Tibial artery (tissue), 4 donors: ENCODE results near the gene ROCK2.
A peak's percentile ranks its signal among the peaks of the same experiment; 100 is the strongest.

Experiments used
- DNase-seq, 2 donors: peaks; one replicate each; pipeline ENCODE4 v3.0.0-alpha.2; 2019
- H3K27ac ChIP-seq, 2 donors: fragments of 200-600 bp; sonication (generic) in 1 of 2; 1 replicate in 1 of 2; 2 replicates in 1 of 2; pipeline ENCODE4 v1.5.1; 2018 to 2019; ENCODE audit warnings: mild to moderate bottlenecking in 1 of 2
- H3K27me3 ChIP-seq, 2 donors: fragments of 200-600 bp; sonication (generic) in 1 of 2; one replicate each; pipeline versions ENCODE4 v1.5.1 to v1.6.0; 2016 to 2019
- H3K36me3 ChIP-seq, 3 donors: fragments of 200-600 bp; sonication (generic) in 2 of 3; one replicate each; pipeline ENCODE4 v1.5.1; 2016 to 2019; ENCODE audit warnings: mild to moderate bottlenecking in 2 of 3
- H3K4me1 ChIP-seq, 4 donors: fragments of 200-600 bp; sonication (generic) in 2 of 4; 1 replicate in 3 of 4; 2 replicates in 1 of 4; pipeline ENCODE4 v1.5.1; 2016 to 2019
- H3K4me3 ChIP-seq, 2 donors: fragments of 200-600 bp; sonication (generic) in 1 of 2; 1 replicate in 1 of 2; 2 replicates in 1 of 2; pipeline ENCODE4 v1.5.1; 2018 to 2019; ENCODE audit warnings: mild to moderate bottlenecking in 2 of 2
- H3K9me3 ChIP-seq, 3 donors: fragments of 200-600 bp; sonication (generic) in 1 of 3; one replicate each; pipeline ENCODE4 v1.5.1; 2016 to 2019
- intact Hi-C: fragments of 100-400 bp; cut with DNase I; formaldehyde crosslinking; loops from one replicate; pipeline ENCODE4 v1.15.0; 2023; ENCODE audit warnings: low total_unique reads
- TF ChIP-seq, protein P1 (sequence below), 2 experiments: fragments of 200-600 bp in 1 of 2; fragments of 450-650 bp in 1 of 2; IDR thresholded peaks; one replicate each; pipeline ENCODE4 v1.5.1; 2017 to 2019; ENCODE audit warnings: antibody characterized with exemption in 2 of 2, mild to moderate bottlenecking in 1 of 2, moderate library complexity in 1 of 2

Gene ROCK2

DNA sequence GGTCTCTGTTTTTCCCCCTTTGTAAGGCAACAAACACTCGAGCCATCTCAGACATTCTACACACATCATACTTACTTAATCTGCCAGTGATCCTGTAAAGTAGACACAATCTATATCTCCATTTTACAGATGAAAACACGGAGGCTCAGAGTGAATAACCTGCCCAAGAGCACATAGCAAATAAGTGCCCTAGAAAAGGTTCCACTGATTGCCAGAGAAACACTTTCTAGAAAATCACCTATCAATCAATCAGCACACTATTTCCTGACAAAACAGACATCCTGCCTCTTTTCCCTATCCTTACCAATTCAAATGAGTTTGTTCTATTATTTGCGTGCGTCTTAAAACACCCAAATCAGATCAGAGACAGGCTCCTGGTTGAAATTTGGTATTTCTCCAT lies 165.2 kb downstream of the ROCK2 start:
- H3K27ac ChIP-seq = no peak overlapping the region
- H3K4me3 ChIP-seq = no peak overlapping the region
- intact Hi-C loops = no loop called here
- peaks cover 19 to 36% (median 34%) of the 10 kb centered on the region in 3 donors for H3K36me3 ChIP-seq
- no peaks in the 10 kb centered on the region for H3K27me3 ChIP-seq
- H3K4me1 ChIP-seq = no peaks in the 10 kb centered on the region
- no peak for DNase-seq
- no peaks in the 10 kb centered on the region for H3K9me3 ChIP-seq
- TF ChIP-seq, protein P1, sequence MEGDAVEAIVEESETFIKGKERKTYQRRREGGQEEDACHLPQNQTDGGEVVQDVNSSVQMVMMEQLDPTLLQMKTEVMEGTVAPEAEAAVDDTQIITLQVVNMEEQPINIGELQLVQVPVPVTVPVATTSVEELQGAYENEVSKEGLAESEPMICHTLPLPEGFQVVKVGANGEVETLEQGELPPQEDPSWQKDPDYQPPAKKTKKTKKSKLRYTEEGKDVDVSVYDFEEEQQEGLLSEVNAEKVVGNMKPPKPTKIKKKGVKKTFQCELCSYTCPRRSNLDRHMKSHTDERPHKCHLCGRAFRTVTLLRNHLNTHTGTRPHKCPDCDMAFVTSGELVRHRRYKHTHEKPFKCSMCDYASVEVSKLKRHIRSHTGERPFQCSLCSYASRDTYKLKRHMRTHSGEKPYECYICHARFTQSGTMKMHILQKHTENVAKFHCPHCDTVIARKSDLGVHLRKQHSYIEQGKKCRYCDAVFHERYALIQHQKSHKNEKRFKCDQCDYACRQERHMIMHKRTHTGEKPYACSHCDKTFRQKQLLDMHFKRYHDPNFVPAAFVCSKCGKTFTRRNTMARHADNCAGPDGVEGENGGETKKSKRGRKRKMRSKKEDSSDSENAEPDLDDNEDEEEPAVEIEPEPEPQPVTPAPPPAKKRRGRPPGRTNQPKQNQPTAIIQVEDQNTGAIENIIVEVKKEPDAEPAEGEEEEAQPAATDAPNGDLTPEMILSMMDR (IDR thresholded peaks at IDR 0.05) = no peak

DNA sequence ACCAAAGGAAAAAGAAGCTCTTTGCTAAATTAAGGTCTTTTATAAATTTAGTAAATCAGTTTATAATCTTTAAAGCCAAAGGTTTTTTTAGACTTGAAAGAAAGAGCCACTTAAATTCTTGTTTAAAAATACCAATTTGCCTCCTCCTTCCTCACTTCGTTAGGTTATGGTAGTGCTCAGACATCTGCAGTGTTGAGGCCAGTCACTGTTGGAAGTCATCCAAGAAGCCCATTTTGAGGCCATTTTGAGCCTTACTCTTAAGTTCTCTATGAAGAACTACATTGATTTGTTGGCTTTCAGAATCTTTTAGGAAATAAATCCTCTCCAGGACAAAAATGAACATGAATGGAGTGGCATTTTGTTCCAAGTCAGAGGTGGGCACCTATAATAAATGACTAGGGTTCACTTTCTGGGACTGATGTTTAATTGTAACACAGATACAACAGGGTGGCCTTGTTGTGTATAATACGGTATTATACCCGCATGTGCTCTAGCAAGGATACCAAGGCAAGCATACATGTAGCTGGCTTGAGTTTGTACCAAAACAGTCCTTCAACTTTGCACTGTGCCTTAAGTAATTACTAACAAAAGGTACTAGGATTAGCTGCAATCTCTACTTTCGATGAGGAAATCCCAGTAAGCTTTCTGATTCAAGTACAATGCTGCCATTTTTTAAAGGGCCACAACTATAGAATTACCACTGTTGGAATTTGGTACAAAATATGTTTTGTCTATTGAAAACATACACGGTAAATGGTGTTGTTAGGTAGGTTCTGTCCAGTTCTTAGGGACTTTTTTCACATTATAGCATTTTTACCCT lies 166.4 kb downstream of the ROCK2 start:
- Histone ChIP-seq H3K4me3 (no peak overlapping the region), H3K27me3 (no peaks in the 10 kb centered on the region), H3K4me1 (no peaks in the 10 kb centered on the region), H3K36me3 (peaks cover 19 to 36% (median 31%) of the 10 kb centered on the region in 3 donors), H3K9me3 (no peaks in the 10 kb centered on the region), H3K27ac (no peak overlapping the region)
- no peak for DNase-seq
- intact Hi-C loops = no loop called here
- TF ChIP-seq, protein P1 (IDR thresholded peaks at IDR 0.05) = no peak

DNA sequence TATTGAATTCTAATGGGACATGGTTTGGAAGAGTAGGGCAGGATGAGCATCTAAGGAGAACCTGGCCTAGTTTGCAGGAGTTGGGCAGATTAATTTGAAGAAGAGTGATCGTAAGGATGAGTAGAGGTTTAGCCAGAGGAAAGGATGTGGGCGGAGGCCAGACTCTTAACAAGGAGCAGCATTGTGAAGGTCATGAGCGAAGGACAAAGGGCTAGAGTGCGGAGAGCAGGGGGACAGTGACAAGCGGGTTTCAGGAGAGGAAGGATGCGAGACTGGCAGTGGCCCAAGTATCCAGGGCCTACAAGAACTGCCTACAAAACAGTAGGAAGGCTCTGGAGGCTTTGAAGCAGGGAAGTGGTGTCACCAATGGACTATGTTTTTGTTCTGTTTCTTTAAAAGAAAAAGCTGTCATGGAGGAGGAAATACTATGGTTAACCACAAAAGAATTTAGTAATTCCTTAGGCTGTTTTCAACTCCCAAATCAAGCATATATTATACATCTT lies 169.1 kb downstream of the ROCK2 start:
- peak in 1 of 2 donors; percentile 47 for DNase-seq
- TF ChIP-seq, protein P1 (IDR thresholded peaks at IDR 0.05) = no peak
- H3K9me3 ChIP-seq = no peaks in the 10 kb centered on the region
- H3K27me3 ChIP-seq = no peaks in the 10 kb centered on the region
- intact Hi-C loops = no loop called here
- peaks cover 0 to 14% (median 7%) of the 10 kb centered on the region in 3 donors for H3K36me3 ChIP-seq
- no peak overlapping the region for H3K4me3 ChIP-seq
- no peak overlapping the region for H3K27ac ChIP-seq
- no peaks in the 10 kb centered on the region for H3K4me1 ChIP-seq

DNA sequence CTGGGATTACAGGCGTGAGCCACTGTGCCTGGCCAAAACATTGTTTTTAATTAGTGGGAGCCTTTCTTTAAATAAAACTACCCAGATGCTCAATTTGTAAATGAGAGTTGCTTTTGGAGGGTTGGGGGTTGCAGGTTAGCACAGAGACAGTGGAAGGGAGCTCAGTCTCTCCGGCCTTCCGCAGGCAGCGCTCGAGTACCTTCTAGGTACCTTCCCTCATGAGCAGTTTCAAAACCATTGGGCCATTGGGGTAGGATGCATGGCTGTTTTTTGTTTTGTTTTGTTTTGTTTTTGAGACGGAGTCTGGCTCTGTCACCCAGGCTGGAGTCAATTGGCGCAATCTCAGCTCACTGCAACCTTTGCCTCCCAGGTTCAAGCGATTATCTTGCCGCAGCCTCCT lies 170.2 kb downstream of the ROCK2 start:
- TF ChIP-seq, protein P1 (IDR thresholded peaks at IDR 0.05) = no peak
- H3K27me3 ChIP-seq = no peaks in the 10 kb centered on the region
- H3K36me3 ChIP-seq = peaks cover 0 to 4% (median 0%) of the 10 kb centered on the region in 3 donors
- DNase-seq = no peak
- intact Hi-C loops = no loop called here
- H3K4me1 ChIP-seq = no peaks in the 10 kb centered on the region
- no peak overlapping the region for H3K4me3 ChIP-seq
- H3K9me3 ChIP-seq = no peaks in the 10 kb centered on the region
- no peak overlapping the region for H3K27ac ChIP-seq

DNA sequence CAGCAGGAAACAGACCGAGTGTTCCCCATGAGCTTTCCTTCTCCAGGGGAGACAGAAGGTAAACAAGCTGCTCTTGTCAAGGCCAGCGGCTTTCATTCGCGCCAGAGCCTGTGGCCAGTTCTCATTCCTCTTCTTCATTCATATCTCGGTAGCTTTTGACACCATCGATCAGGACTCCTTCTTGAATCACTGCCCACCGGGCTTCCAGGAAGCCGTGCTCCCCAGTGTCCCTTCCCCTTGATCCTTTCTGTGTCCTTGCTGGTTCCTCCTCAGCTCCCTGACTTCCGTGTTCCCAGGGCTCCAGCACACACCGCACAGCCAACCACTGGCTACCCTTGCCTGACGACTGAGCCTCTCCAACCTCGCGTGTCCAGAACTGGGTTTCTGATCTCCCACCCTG lies 175.1 kb downstream of the ROCK2 start:
- TF ChIP-seq, protein P1 (IDR thresholded peaks at IDR 0.05) = no peak
- Histone ChIP-seq H3K36me3 (peaks cover 0 to 7% (median 0%) of the 10 kb centered on the region in 3 donors), H3K4me1 (no peaks in the 10 kb centered on the region), H3K9me3 (no peaks in the 10 kb centered on the region), H3K27me3 (no peaks in the 10 kb centered on the region), H3K27ac (no peak overlapping the region), H3K4me3 (no peak overlapping the region)
- DNase-seq = no peak
- intact Hi-C loops = no loop called here
